HG02885 (cell line): ENCODE measurements around the gene ANO6.

ENCODE experiments used
- ATAC-seq: cut with Tn5 transposase; IDR thresholded peaks from one replicate; pipeline ENCODE4 v1.9.1; 2021; ENCODE audit warnings: mild to moderate bottlenecking; ENCODE audit not compliant: unreplicated experiment, poor library complexity

Gene ANO6

DNA sequence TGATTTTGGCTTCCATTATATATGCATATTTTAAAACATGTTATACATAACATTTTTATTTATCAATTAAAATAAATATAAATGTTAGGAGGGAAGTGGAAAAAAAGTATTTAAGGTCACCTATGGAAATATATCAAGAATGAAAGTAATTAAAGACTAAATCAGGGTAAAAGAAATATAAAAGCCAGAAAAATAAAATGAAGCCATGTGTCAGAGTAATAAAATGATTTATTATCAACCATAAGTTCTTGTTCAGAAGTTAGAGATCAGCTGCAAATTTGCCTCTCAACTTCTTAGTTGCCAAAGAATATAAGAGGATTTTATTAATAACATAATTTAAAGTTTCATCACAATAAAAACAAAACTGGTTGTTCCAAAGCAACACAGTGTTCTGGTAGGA is 121.9 kb downstream of the ANO6 start:
- ATAC-seq: no peak

DNA sequence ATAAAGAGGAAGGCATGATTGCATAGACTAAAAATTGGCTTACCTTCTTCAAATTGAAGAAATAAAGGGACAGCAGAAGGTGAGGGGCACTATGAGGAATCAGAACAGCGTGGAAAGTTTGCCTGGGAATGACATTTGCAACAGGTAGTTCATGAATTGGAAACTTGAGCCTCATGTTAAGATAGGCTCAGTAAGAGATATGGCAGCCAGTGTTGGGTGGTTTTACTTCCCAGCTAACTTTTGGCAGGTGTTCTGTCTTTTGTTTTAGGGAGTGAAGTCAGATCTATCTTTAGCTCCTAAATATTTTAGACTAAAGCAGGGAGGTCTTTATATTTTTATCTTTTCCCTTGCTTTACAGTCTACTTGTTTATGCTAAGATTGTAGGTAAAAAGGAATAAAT is 122.4 kb downstream of the ANO6 start:
- no peak for ATAC-seq

GRCh38 chr12:45339035-45339434 is 123.1 kb downstream of the ANO6 start:
- no peak for ATAC-seq

DNA sequence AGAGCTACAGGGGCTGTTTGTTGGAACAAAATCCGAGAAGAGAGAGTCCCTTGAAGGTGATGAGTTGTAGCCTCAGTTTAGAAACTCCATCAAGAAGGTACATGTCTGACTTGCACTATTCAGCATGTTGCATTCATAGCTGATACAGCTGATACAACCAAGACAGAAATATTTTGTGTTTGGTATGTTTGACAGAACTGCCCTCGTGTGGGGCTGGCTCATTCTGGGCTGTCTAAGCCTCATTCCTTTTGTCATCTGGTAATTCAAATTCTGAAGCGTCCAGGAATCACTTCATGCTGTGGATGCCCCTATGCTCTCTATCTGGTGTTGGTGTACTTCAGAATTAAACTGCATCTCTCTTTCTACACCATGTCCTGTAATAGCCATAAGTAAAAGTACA is 126.3 kb downstream of the ANO6 start:
- ATAC-seq: no peak

DNA sequence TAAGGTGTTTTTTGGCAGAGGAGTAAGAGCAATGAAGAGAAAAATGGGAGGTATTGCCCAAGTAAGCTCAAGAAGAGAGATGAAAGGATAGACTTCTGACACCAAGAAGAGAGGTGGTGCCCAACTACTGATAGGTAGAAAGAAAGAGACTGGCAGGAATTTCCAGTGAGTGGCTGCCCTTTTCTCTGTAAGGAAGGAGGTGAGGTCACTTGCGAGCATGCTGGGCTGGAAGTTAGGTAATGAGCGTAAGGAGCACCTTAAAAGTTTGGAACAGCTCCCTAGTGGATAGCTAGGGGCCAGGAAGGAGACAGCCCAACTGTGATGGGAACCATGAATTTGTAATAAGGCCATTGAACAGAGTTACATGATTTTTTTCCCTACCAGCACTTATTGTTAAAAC is 127.0 kb downstream of the ANO6 start:
- no peak for ATAC-seq

- ATAC-seq: no peak
Observed at GRCh38 chr12:45343269-45344051, 127.6 kb downstream of the ANO6 start.

- ATAC-seq: no peak
Observed at GRCh38 chr12:45348311-45348710, 132.4 kb downstream of the ANO6 start.

DNA sequence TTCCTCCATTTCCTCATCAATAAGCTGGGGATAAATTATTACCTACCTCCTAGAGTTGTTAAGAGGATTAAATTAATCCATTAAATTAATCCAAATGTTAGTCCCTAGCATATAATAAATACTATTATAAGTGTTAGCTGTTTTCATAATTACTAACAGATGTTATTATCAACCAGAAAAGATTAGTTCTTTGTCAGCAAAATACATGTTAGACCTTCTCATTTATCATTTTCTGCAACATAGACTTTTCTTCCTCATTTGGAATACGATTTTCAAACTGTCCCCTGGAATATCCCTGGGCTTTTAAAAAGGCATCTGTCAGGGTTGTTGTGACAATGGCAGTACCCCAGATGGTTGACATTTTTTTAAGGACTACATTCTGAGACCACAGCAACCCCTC is 133.1 kb downstream of the ANO6 start:
- ATAC-seq: no peak

- ATAC-seq: no peak
Observed at GRCh38 chr12:45349916-45350315, 134.0 kb downstream of the ANO6 start.

DNA sequence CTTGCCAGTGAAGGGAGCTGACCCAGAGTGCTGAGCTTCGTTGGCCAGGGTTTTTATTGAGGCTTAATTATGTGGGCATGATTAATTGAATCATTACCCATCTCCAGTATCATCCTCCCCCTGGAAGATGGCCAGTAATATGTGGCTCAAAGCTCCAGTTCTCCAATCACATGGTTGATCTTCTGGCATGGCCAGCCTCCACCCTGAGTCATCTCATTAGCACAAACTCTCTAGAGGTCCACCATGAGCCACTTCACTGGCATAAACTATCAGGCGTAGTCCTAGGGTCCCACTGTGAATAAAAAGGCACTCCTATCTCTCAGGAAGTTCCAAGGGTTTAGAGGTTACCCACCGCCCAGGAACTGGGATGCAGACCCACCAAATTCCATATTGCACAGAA is 135.0 kb downstream of the ANO6 start:
- ATAC-seq: no peak

DNA sequence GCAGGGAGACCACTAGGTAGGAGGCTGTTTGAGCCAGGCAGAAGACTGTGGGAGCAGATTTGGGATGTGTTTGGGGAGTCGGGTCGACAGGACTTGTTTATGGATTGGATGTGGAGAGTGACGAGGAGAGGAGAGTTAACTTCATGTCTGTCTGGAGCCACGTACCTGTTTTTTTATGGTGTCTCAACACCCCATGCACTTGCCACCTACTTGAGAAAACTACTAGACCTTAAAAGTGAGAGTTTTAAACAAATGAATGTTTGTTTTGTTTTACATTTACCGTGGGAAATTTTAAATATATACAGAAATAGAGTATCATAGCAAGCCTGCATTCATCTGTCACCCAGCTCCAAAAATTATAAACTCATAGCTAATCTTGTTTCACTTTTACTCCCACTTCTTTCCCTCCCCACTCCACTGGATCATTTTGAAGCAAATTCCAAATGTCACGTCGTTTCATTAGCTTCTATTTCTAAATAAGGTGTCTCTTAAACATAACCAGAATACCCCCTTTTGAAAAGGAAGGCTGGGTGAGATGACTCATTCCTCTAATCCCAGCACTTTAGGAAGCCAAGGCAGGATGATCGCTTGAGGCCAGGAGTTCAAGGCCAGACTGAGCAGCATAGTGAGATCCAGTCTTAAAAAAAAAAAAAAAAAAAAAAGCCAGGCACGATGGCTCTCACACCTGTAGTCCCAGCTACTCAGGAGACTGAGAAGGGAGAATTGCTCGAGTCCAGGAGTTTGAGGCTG is 136.2 kb downstream of the ANO6 start:
- ATAC-seq: no peak

GRCh38 chr12:45353944-45354343 is 138.0 kb downstream of the ANO6 start:
- no peak for ATAC-seq

DNA sequence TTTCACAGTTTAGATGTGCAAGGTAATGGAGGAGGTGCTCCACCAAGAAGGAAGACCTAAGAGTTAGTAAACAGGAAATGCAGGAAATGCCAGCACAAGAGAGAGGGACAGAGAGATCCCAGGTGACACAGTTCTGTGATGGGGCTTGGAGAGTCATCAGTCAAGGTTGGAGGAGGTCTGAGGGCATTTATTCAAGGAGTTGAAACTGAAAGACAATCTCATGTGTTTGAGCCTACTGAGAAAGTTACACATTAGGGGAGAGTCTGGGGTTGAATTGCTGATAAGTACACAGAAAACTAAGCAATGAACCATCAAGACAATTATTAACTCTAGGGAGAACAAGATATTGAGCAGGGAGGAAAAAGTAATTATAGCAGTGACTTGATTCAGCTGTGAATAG is 138.5 kb downstream of the ANO6 start:
- ATAC-seq: no peak

GRCh38 chr12:45355730-45356129 is 139.8 kb downstream of the ANO6 start:
- ATAC-seq: no peak

DNA sequence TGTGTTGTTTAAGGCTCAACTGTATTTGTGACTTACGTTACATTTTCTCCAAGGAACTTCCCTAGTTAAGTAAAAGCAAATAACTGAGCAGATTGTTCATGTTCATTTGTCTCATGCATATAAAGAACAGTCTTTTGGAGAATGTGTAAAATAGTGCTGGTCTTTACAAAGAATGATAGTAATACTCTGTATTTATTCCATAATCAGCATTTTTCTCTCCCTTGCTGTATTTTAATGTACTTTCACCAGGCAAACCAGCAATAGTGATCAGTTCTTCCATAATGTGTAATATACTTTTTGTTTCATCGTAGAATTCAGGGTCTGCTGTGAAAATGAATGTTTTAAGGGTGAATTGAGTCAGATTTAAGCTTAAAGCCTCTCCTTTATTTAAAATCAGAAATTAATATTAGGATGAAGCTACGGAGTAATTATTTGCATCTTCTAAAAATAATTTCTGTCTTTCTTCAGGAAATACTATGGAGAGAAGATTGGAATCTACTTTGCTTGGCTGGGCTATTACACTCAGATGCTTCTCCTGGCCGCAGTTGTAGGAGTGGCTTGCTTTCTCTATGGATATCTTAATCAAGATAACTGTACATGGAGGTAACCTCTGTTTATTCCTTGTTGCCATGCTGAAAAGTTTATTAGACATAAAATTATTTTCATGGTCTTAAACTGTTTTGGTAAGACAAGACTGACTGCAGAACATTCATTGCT is 141.1 kb downstream of the ANO6 start:
- no peak for ATAC-seq

DNA sequence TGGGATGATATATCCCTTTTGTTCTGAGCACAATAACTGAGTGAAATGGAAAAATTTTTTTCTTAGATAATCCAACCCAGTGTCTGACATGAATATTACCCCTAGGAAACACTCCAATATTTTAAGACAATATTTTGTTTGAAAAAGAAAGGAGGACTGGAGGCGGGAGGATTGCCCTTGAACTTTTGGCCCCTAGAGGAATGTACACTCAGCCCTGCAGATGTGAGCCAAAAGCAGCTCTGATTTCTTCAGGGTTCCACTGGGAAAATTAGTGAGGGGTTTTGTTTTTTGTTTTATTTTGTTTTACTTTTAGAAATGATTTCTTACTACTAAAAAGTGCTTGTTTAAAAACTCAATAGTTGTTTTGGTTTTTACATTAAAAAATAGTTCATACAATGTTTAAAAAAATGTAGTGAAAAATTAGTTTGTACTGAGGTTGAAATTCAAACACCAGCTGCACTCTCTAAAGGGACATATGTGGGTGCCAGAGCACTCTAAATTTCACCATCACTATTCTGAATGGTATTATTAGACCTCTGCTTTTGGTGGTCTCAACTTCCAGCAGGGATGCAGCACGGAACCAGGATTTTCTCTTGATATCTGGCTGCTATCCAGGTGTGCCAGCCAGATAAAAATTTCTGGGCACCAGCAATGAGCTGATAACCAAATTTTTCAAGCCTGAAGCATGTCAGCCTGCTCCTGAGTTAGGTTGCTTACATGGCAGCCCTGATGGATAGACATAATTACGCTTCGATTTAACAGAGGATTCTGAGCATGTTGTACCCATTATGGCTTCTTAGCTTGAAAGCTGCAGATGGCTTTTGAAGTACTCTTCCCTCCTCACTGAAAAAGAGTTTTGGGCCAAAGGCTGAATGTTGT is 141.9 kb downstream of the ANO6 start:
- ATAC-seq: no peak

- ATAC-seq: no peak
Observed at GRCh38 chr12:45362291-45362690, 146.4 kb downstream of the ANO6 start.

DNA sequence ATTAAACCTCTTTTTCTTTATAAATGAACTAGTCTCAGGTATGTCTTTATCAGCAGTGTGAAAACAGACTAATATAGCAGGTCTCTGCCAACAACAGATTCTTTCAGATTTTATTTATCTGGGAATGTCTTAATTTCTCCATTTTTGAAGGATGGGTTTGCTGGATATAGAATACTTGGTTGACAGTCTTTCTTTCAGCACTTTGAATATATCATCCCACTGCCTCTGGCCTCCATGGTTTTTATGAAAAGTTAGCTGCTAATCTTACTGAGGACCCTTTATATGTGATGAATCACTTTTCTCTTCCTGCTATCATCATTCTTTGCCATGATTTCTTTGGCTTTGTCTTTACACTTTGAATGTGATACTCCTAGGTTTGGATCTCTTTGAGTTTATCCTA is 148.0 kb downstream of the ANO6 start:
- ATAC-seq: no peak

DNA sequence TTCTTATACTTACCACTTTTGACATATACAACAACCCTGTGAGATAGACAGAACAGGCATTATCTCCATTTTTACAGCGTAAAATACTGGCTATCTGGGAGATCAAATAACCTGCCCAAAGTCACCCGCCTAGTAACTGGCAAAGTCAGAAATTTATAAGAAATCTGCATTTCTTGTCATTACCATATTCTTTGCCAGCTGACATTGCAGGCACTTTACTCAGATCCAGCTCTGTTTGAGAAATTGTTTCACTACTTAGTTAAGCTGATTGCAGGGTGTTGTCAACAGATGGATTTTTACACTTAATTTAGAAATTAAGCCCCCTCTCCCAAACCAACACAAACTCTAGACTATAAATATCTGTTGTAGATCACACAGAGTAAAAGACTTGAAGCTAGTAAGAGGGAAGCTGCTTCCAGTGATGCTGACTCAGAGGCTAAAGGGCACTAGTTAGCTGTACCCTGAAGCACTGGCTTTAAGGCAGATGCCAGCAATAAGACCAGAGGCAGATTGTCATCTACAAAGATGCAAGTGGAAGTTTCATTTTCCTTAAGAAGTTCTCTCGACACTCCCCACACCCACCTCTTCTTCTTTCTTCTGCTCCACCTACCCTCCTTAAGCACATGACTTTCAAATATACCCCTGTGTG is 153.1 kb downstream of the ANO6 start:
- no peak for ATAC-seq

DNA sequence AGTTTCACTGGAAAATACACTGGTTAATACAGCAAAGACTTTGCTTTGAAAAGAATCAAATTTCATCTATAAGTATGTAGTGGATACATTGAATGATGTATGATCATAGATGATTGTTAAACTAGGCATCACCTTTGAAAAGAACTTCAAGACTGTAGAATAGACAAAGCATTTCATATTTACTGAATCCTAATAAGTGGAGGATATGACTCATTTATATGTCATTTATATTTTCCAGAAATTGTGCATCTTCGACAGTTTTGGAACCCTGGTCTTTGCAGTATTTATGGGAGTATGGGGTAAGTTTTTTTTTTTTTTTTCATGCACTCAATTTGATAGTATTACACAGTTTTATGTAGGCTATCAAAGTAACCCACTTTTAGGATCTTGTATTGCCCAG is 161.9 kb downstream of the ANO6 start:
- ATAC-seq: no peak
